GM23248 (cell line): Measurements from ENCODE around the gene YPEL4.

ENCODE experiments used
- EZH2 ChIP-seq: fragments of 200-600 bp; sonication (generic); IDR thresholded peaks from 2 replicates; pipeline ENCODE4 v1.6.1; 2018; ENCODE audit warnings: antibody characterized with exemption, mild to moderate bottlenecking; ENCODE audit not compliant: insufficient read depth, poor library complexity, severe bottlenecking
- EZH2phosphoT487 ChIP-seq: fragments of 200-600 bp; sonication (generic); IDR thresholded peaks from 2 replicates; pipeline ENCODE4 v1.6.1; 2018; ENCODE audit warnings: antibody characterized with exemption, moderate library complexity, mild to moderate bottlenecking, low read depth; ENCODE audit not compliant: insufficient read depth

DNA sequence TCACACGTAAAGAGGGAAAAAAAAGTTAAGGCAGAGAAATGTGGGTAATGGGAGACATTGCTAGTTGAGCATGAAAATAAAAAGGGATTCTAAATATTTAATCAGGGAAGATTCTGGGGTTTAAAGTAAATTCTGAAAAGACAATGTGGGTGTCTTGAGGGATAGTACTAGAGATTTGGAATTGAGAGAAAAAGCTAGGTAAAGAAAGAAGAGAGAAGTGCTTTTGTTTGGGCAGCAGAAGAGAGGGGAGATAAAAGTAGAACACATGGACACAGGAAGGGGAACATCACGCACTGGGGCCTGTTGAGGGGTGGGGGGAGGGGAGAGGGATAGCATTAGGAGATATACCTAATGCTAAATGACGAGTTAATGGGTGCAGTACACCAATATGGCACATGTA is 3.5 kb upstream of the YPEL4 start:
- TF ChIP-seq EZH2phosphoT487 (no peak), EZH2 (no peak)
